B cell (primary cell): ENCODE data around the gene DRAP1.

Experiments
- CTCF ChIP-seq: fragments of 200-600 bp; IDR thresholded peaks from one replicate; pipeline ENCODE4 v1.8.0; 2022; ENCODE audit warnings: antibody characterized with exemption, mild to moderate bottlenecking
- EZH2 ChIP-seq: IDR thresholded peaks from 2 replicates; pipeline ENCODE4 v1.6.1; 2012; ENCODE audit warnings: borderline replicate concordance, low read depth, mild to moderate bottlenecking, moderate library complexity, low read length; ENCODE audit not compliant: insufficient read depth, poor library complexity, severe bottlenecking

- TF ChIP-seq CTCF (no peak), EZH2 (no peak)
These were observed 2.6 kb downstream of the DRAP1 start for GRCh38 chr11:65921876-65922275.
